Activated T-cell treated with anti-CD3 and anti-CD28 coated beads, Interleukin-2, amount 50 U/mL, for 4 hours (primary cell): ENCODE data around the gene MORC1. TPM values are rescaled to one million over a fixed set of nuclear protein-coding genes. Genes with fewer than 3 reads are reported as not detected.

Experiments
- total RNA-seq, 3 donors: library from RNA; stranded (reverse); gene quantifications; one replicate each; pipeline ENCODE4 v1.2.1, GENCODE V29; 2021

The MORC1 gene
- total RNA-seq, 3 donors from 2014 or later: not detected

Other genes with a start within 250 kb of the MORC1 start
- not detected for gene GUCA1C, start 164.3 kb downstream of the MORC1 start, total RNA-seq
- not detected for gene C3orf85, start 18.6 kb upstream of the MORC1 start, total RNA-seq
- gene DPPA2, start 198.4 kb upstream of the MORC1 start, total RNA-seq: not detected
- gene DPPA4, start 219.4 kb upstream of the MORC1 start, total RNA-seq: 1 to 10 TPM; 1.1 to 1.5 (median 1.5) TPM